VCaP (cell line): ENCODE measurements around the gene PRKG1.

Experiments used
- H3K27ac ChIP-seq: fragments of 450-650 bp; 2 replicates; pipeline ENCODE4 v1.5.1; 2017
- CTCF ChIP-seq: fragments of 450-650 bp; conservative IDR thresholded peaks from 2 replicates; pipeline ENCODE4 v1.5.1; 2017; ENCODE audit warnings: mild to moderate bottlenecking, moderate library complexity

PRKG1 gene

GRCh38 chr10:52040486-52040885, 966.2 kb downstream of the PRKG1 start:
- no peak overlapping the region for H3K27ac ChIP-seq
- no peak for TF ChIP-seq CTCF

GRCh38 chr10:52043811-52044210, 969.5 kb downstream of the PRKG1 start:
- TF ChIP-seq CTCF: no peak
- no peak overlapping the region for H3K27ac ChIP-seq

GRCh38 chr10:52048051-52048450, 973.8 kb downstream of the PRKG1 start:
- no peak overlapping the region for H3K27ac ChIP-seq
- no peak for TF ChIP-seq CTCF

- TF ChIP-seq CTCF: no peak
Measured at GRCh38 chr10:52050429-52051047, 976.3 kb downstream of the PRKG1 start.

GRCh38 chr10:52053497-52053896, 979.2 kb downstream of the PRKG1 start:
- no peak for TF ChIP-seq CTCF
- H3K27ac ChIP-seq: no peak overlapping the region

More at GRCh38 chr10:52050429-52051047, 976.3 kb downstream of the PRKG1 start:
- no peak overlapping the region for H3K27ac ChIP-seq

GRCh38 chr10:52056291-52056690, 982.0 kb downstream of the PRKG1 start:
- no peak overlapping the region for H3K27ac ChIP-seq
- TF ChIP-seq CTCF: no peak

GRCh38 chr10:52059089-52059488, 984.8 kb downstream of the PRKG1 start:
- no peak overlapping the region for H3K27ac ChIP-seq
- no peak for TF ChIP-seq CTCF
